ENCODE results near the gene LRBA.
"Not testable (repeated sequence)": the region's sequence is repeated elsewhere in the genome, so short reads cannot be mapped to it uniquely, and the experiment has no call there.

Gene LRBA

DNA sequence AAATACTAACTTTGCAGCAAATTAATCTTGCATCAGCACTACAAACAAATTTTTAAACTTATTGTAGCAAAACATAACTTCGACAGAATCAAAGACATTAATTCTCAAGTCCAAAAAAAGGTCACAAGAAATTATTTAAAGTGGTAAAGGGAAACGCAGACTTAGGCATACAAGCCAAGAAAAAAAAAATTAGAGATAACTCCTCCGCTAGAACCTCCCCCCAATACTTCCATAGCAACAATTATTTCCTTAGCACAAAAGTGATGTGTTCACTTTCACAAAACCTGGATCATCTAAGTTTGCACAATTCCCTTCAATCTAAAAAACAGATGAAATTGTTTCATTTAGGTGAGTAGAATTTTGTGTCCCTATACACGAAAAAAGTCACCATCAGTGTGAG lies 1.1 kb downstream of the LRBA start:
- DNase-seq = no peak

DNA sequence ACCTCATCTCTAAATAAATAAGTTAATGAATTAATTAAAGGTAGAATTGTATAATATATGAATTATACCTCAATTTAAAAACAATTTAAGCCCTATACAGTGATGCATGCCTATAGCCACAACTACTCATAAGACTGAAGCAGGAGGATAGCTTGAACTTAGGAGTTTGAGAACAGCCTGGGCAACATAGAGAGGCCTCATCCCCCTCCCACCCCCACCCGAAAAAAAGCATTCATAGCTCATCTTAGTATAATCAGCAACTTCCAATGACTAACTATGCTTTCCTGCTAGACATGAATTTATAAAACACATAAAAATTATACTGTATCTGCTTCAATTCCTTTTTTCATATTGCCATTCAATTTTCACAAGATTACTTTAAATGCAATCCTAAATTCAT lies 1.6 kb downstream of the LRBA start:
- DNase-seq = no peak

DNA sequence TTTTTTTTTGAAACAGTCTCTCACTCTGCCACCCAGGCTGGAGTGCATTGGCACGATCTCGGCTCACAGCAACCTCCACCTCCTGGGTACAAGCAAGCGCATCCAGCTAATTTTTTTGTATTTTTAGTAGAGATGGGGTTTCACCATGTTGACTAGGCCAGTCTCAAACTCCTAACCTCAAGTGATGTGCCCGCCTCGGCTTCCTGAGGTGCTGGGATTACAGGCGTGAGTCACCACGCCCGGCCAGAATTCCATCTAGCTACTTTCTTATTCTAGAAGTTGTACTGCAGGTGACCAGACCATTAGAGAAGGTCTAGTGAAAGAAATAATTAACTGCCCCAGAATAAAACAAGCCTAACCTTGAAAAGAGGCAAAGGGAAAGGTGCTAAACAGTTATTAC lies 2.3 kb downstream of the LRBA start:
- no peak for DNase-seq

DNA sequence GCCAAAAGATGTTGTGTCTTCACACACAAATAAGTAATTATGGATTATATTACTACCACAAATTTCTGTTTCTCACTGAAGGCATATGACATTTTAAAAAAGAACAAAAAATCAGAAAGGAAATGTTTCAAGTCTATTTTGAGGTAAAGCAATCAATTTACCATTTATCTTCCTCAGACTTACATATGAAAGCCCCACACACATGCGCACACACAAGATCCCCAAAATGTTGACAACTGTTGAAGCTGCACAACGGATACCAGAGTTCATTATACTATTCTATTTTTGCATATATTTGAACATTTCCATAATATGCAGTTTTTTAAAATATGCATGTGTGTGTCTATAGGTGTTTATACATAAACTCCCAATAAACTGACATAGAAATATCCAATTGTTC lies 2.7 kb downstream of the LRBA start:
- DNase-seq = no peak

DNA sequence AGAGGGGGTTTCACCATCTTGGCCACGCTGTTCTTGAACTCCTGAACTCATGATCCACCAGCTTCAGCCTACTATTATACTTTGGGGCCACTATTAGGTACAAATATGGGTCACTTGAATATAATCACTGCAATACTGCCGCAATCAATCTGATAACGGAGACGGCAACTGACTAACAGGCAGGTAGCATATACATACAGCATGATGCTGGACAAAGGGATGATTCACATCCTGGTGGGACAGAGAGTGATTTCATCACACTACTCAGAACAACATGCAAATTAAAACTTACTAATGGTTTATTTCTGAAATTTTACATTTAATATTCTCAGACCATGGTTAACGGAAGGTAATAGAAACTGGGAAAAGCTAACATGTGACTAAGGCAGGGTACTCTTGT lies 10.9 kb downstream of the LRBA start:
- DNase-seq = no peak

DNA sequence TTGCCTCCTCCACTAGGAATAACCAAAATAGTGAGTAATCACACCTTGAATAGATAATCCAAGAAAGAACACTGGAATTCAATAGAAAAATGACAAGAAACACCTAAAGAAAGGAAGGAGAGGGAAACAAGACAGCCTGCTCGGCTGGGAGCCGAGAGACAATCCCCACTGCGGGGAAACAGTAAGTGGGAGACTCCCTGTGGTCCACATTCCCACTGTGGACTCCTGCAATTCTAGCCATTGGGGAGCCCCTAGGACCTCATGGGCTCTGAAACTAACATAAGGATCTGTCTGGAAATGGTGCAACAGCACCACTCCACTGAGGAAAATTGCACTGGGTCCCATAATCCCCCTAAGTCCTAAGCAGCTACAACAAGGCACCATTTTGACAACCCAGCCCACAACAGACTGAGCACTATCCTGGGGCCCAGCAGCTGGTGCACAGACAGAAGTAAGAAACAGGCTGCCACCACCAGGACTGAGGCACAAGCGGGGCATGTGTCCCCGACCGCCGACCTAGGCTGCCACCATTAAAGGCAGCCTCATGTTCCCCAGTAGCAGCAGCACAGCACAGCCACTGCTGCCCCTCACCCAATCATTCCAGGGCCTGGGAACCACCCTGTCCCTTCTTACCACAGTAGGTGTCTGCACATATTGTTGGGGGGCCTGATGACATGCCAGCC lies 14.2 kb downstream of the LRBA start:
- DNase-seq = no peak

DNA sequence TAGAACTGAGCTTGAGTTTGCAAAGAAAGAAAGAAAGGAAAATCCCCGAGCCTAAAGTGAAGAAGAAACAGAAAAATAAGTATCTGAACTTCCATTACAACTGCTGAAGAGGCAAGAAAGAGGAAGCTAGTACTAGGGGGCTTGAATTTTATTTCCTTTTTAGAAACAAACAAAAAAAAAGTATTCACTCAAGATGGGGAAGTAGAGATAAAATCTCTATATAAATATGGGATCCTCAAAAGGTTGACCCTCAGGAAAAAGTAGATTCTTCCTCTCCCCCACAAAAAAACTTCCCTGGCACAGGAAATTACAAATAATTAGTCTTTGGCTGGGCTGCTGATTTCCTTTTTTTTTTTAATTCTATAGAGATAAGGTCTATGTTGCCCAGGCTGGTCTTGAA lies 16.0 kb downstream of the LRBA start:
- DNase-seq = no peak

DNA sequence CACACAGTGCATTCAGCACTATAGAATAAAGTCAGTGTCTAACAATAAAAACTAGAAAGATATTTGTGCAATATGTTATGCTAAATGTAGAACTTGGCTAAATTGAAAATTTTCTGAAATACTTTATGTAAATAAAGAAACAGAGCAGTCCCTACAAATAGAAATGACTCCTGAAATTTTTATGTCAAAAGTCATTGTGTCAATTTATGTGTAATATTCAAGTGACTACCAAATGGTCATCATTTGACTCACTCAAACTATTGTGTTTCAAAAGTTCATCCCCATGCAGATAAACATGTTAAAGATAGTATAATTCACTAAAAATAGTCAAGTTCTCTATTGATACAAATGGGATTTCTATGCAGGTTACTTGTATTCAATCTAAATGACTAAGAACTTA lies 17.9 kb downstream of the LRBA start:
- no peak for DNase-seq

DNA sequence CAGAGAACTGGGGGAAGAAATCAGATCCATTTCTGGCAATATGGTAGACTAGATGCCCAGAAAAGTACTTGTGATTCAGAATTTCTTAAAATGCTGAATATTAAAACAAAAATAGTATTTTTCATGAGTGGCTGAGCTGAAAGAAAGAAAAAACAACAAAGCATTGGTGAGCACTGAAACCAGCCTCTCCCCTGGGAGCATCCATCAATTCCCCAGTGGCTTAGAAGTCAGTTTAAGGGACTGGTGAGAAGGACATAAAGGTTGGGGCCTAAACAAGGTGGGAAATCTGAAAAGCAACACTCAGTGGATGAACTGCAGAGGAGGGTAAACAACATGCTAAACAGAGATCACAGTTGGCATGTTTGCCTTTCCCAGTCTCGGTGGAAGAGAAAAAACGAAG lies 20.4 kb downstream of the LRBA start:
- no peak for DNase-seq

DNA sequence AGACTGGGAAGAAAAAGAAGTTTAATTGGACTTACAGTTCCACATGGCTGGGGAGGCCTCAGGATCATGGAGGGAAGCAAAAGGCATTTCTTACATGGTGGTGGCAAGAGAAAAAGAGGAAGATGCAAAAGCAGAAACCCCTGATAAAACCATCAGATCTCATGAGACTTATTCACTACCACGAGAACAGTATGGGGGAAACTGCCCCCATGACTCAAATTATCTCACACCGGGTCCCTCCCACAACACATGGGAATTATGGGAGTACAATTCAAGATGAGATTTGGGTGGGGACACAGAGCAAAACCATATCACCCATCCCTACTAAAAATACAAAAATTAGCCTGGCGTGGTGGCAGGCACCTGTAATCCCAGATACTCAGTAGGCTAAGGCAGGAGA lies 21.5 kb downstream of the LRBA start:
- not testable (repeated sequence) for DNase-seq

DNA sequence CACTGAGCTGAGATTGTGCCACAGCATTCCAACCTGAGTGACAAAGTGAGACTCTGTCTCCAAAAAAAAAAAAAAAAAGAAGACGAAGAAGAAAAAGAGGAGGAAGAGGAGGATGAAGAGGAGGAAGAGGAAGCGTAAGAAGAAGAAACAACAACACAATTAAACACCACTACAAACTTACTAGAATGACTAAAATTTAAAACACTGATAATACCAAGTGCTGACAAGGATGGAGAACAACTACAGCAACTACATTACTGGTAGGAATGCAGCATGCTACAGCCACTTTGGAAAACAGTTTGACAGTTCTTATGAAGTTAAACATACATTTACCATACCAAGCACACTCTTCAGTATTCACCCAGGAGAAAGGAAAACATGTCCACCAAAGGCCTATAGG lies 24.1 kb downstream of the LRBA start:
- DNase-seq = no peak

DNA sequence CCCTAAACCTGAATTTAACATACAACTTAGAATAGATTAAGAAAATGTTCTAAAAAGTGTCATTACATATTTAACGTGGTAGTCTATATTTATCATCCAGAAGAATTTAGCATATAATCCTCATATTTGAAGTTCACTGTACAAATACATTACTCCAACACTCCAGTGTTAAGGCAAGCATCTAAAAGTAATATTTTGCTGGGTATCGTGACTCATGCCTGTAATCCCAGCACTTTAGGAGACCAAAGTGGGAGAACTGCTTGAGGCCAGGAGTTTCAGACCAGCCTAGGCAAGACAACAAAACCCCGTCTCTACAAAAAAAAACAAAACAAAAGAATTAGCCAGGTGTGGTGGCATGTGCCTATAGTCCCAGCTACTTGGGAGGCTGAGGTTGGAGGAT lies 24.8 kb downstream of the LRBA start:
- DNase-seq = no peak

DNA sequence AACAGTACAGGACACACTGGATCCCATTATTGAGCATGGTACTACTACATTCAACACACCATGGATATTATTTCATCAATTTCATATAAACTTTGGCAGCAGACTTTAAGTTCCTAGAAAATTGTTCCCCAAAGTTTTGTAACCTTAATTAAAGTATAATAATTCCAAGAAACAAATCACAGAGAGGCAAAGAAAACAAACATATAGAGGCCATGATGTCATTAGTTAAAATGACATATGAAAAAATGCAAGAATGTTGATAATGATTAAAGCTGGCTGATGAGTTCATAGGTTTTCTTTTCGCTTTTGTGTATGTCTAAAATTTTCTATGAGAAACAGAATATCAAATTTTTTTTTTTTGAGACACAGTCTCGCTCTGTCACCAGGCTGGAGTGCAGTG lies 26.8 kb downstream of the LRBA start:
- DNase-seq = no peak

DNA sequence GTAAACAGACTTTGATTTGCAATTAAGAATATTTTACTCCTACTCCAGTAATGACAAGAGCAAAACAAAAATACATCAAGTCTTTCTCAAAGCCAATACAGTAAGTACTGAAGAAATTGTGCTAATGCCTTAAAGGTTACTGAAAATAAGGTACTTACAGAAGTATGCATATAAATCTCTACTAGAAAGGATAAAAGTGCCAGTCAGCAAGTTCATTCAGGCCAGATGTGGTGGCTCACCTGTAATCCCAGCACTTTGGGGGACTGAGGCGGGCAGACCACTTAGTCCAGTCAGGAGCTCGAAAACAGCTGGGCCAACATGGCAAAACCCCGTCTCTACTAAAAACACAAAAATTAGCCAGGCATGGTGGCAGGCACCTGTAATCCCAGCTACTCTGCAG lies 27.9 kb downstream of the LRBA start:
- no peak for DNase-seq

DNA sequence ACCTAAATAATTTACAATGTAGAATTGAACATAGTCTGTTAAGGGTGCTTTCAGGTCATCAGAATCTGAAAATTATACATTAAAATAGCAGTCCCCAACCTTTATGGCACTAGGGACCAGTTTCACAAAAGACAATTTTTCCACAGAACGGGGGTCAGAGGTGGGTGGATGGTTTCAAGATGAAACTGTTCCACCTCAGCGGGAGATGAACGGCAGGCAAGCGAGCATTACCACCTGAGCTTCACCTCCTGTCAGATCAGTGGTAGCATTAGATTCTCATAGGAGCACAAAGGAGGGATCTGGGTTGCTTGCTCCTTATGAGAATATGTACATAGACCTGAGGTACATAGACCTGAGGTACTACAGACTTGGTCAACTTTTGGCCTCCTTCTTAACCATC lies 29.0 kb downstream of the LRBA start:
- DNase-seq = no peak

DNA sequence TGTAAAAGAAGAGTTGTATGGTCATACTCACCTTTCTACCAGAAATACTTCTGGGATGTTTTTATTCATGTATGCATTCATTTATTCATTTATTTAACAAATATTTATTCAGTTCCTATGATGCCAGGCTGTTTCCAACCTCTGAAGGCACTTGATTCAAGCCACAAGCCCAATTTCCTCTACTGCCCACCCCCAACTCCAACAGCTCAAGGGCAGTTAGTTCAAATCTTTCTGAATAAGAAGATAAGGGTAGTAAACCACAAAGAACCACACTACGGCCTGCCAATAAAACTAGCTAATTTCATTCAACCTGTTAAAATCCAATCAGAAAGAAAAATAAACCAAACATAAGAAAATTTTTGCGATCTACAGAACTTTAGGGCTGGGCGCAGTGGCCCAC lies 31.2 kb downstream of the LRBA start:
- no peak for DNase-seq

DNA sequence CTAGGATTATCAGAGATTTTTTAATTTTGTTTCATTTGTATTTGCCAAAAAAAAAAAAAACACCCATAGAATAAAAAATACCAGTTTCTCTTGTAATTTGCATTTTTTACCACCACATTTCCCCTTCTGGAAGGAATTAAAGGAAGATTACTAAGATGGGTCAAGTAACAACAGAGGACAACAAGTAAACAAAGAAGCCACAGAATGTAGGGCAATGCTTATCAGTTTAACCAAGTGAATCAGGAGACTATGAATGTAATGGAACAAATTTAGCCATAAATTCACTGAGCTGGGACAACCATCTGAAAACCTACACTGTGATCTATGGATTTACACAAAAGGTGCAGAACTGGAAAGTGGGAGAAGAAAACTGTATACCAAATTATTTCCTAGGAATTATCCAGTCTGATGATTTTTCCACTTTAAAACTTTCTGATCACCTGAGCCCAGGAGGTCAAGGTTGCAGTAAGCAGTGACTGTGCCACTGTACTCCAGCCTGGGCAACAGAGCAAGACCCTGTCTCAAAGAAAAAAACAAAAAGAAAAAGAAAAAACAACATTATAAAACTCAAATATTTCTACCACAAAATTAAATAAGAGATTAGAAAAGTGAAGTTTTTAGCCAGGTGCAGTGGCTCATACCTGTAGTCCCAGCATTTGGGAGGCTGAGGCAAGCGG lies 32.4 kb downstream of the LRBA start:
- DNase-seq = no peak

DNA sequence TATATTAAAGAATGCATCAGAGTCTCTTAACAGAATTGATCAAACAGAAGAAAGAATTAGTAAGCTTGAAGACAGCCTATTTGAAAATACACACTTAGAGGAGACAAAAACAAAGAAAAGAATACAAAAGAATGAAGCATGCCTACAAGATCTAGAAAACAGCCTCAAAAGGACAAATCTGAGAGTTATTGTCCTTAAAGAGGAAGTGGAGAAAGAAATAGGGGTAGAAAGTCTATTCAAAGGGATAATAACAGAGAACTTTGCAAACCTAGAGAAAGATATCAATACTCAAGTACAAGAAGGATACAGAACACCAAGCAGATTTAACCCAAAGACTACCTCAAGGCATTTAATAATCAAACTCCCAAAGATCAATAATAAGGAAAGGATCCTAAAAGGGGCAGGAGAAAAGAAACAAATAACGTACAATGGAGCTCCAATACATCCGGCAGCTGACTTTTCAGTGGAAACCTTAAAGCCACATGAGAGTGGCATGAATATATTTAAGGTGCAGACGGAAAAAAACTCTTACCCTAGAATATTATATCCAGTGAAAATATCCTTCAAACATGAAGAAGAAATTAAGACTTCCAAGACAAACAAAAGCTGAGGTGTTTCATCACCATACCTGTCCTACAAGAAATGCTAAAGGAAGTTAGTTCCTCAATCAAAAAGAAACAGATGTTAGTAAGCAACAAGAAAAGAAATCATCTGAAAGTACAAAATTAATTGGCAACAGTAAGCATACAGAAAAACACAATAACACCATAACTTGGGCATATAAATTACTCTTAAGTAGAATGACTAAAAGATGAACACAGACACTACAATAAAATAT lies 36.1 kb downstream of the LRBA start:
- no peak for DNase-seq

DNA sequence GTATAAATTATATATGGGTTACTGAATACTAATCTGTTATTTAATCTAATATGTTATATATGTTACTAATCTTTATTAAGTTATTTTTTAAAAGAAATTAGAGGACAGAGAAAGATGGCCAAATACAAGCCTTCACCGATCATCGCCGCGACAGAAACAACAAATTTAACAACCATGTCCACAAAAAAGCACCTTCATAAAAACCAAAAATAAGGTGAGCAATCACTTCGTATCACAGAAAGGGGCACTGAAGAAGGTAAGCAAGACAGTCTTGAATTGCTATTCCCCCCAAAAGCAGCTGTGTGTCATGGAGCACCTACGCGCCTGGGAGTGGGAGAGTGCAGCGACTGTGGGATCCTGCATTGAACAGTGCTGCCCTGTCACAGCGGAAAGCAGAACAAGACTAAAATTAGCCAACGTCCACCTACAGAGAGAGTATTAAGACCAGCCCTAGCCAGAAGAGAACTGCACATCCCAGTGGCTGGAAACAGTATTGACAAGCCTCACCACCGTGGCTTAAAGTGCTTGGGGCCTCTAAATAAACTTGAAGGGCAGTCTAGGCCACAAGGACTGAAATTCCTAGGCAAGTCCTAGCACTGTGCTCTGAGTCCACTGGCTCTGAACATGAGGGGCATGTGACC lies 38.5 kb downstream of the LRBA start:
- DNase-seq = no peak

DNA sequence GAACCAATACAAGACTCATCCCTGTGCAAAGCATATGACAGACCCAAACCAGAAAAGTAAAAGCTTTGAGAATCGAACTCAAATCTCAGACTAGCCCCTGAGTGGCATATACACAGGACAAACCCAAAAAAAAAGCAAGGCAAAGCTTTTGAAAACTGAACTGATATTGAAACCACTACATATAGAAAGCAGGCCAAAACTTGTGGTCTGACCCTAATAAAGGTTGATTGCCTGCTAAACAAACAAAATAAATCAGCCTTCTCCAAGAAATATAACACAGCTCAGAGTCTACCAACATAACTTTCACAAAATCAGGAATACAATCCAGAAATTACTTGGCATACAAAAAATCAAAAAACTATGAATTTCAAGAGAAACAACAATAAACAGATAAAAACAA lies 40.3 kb downstream of the LRBA start:
- DNase-seq = no peak

DNA sequence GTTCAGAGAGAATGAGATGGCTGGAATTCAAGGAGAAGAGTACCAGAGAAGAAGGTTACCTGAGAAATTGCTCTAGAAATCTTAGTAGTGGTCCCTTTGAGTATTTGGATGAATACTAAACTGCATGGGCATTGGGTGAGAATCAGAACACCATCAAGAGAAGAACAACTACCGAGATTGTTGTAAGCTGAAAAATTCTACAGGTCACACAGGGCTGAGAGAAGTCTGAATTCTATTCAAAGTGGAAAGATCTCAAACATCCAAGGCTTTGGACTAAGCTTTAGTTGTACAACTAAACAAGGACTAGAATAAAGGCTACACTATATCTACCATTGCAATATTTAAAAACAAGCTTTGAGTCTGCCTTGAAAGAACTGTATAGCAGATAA lies 40.8 kb downstream of the LRBA start:
- no peak for DNase-seq

DNA sequence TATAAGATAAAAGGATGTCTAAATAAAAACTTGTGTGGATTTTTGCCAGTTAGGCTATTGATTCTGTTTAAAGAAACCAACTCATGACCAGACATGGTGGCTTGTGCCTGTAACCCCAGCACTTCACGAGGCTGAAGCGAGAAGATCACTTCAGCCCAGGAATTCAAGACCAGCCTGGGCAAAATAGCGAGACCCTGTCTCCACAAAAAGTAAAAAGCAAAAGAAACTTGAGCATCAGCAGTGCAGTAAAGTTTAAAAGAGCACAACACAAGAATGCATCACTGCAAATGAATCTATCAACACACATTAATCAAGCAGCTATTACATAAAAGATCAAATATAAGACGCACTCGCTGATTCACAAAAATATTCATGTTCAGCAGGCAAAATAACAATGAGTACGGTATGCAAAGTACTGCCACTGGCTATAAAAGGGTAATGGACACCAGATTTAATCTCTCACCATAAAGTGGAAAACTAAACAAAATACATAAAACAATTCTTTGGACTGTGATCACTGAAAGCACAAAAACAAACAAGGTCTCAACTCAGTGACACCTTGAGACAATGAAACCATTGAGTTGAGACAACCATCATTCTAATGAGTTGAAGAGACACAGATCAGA lies 41.3 kb downstream of the LRBA start:
- no peak for DNase-seq

DNA sequence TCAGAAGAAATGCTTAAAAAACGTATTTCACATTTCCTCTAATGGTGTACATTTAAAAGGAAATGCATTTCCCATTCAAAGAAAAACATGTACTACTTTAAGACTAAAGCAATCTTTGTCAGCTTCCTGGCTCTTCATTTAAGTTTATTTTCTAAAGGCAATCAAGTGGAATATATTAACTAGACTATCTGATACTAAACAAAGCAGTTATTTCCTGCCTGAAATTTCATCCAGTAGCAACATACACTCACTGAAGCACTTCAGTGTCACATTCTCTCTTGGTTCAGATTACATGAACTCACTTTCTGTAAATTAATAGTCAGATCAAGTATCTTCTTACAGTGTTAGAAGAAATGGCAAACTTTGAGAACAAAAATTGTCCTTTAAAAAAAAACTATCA lies 42.5 kb downstream of the LRBA start:
- no peak for DNase-seq
